GM23248 (cell line): Measurements from ENCODE around the gene BMP8A. TPM values are rescaled to one million over a fixed set of nuclear protein-coding genes. Genes with fewer than 3 reads are reported as not detected.

ENCODE experiments used
- DNase-seq: peaks from one replicate; pipeline ENCODE4 v3.0.0-alpha.2; 2015
- H2AFZ ChIP-seq: fragments of 200-600 bp; sonication (generic); 2 replicates; pipeline ENCODE4 v1.6.1; 2016; ENCODE audit warnings: antibody characterized with exemption
- H3F3A ChIP-seq: fragments of 200-600 bp; sonication (generic); 2 replicates; pipeline ENCODE4 v1.6.1; 2016; ENCODE audit warnings: mild to moderate bottlenecking, antibody characterized with exemption, mixed run types; ENCODE audit not compliant: insufficient read depth
- H3K27ac ChIP-seq: fragments of 200-600 bp; sonication (generic); 2 replicates; pipeline ENCODE4 v1.5.1; 2016; ENCODE audit warnings: mild to moderate bottlenecking
- H3K27me3 ChIP-seq: fragments of 200-600 bp; sonication (generic); replicated peaks from 2 replicates; pipeline ENCODE4 v1.6.1; 2016; ENCODE audit warnings: mild to moderate bottlenecking; ENCODE audit not compliant: insufficient read depth
- H3K36me3 ChIP-seq: fragments of 200-600 bp; sonication (generic); 2 replicates; pipeline ENCODE4 v1.6.1; 2016; ENCODE audit warnings: low read depth, mild to moderate bottlenecking
- H3K4me1 ChIP-seq: fragments of 200-600 bp; sonication (generic); 2 replicates; pipeline ENCODE4 v1.6.1; 2016; ENCODE audit warnings: mild to moderate bottlenecking; ENCODE audit not compliant: insufficient read depth
- H3K4me2 ChIP-seq: fragments of 200-600 bp; sonication (generic); one replicate; pipeline ENCODE4 v1.6.1; 2016; ENCODE audit warnings: mild to moderate bottlenecking; ENCODE audit not compliant: unreplicated experiment
- H3K4me3 ChIP-seq: fragments of 200-600 bp; sonication (generic); 2 replicates; pipeline ENCODE4 v1.5.1; 2016; ENCODE audit warnings: mild to moderate bottlenecking
- H3K79me2 ChIP-seq: fragments of 200-600 bp; sonication (generic); 2 replicates; pipeline ENCODE4 v1.6.1; 2016; ENCODE audit warnings: mild to moderate bottlenecking; ENCODE audit not compliant: insufficient read depth
- H3K9ac ChIP-seq: fragments of 200-600 bp; sonication (generic); 2 replicates; pipeline ENCODE4 v1.6.1; 2016; ENCODE audit warnings: mild to moderate bottlenecking
- H3K9me2 ChIP-seq: fragments of 200-600 bp; sonication (generic); 2 replicates; pipeline ENCODE4 v1.6.1; 2016; ENCODE audit warnings: mixed run types, mild to moderate bottlenecking, moderate library complexity; ENCODE audit not compliant: insufficient read depth
- H3K9me3 ChIP-seq: fragments of 200-600 bp; sonication (generic); one replicate; pipeline ENCODE4 v1.6.1; 2017; ENCODE audit warnings: low read depth
- H4K20me1 ChIP-seq: fragments of 200-600 bp; sonication (generic); 2 replicates; pipeline ENCODE4 v1.6.0; 2016; ENCODE audit not compliant: insufficient read depth
- EZH2 ChIP-seq: fragments of 200-600 bp; sonication (generic); IDR thresholded peaks from 2 replicates; pipeline ENCODE4 v1.6.1; 2018; ENCODE audit warnings: antibody characterized with exemption, mild to moderate bottlenecking; ENCODE audit not compliant: insufficient read depth, poor library complexity, severe bottlenecking
- EZH2phosphoT487 ChIP-seq: fragments of 200-600 bp; sonication (generic); IDR thresholded peaks from 2 replicates; pipeline ENCODE4 v1.6.1; 2018; ENCODE audit warnings: antibody characterized with exemption, moderate library complexity, mild to moderate bottlenecking, low read depth; ENCODE audit not compliant: insufficient read depth
- WGBS, 2 experiments: methylation state at CpG; one replicate each; pipeline ENCODE4 v1.1.6; 2015 to 2017; ENCODE audit warnings: low lambda C conversion rate in 2 of 2, low coverage in 1 of 2; ENCODE audit errors: missing lambda C conversion rate in 2 of 2; 5-methylcytosine and 5-hydroxymethylcytosine counted together
- in situ Hi-C: fragments of 300-500 bp; cut with MboI; formaldehyde crosslinking; loops from 2 replicates; pipeline ENCODE4 v1.15.0; 2020
- polyA plus RNA-seq: library from polyadenylated mRNA; unstranded; fragments of >200 nt; fragmentation: Nextera tagmentation; extraction: Ambion mirVana; gene quantifications from 2 replicates; pipeline ENCODE4 v1.2.1, GENCODE V29; 2016
- total RNA-seq: library from RNA; depleted of rRNA; stranded (reverse); fragments of >200 nt; shearing (Covaris generic); gene quantifications from 2 replicates; pipeline ENCODE4 v1.2.3, GENCODE V29; 2014

BMP8A gene
- total and polyA plus RNA-seq, 2 experiments from 2014 or later, result not detected

GRCh38 chr1:39540504-39541031 lies 49.1 kb downstream of the BMP8A start:
- Histone ChIP-seq H3K4me1 (no peaks in the 10 kb centered on the region), H3K36me3 (no peaks in the 10 kb centered on the region), H3K4me3 (no peak overlapping the region), H3K9me3 (no peaks in the 10 kb centered on the region), H3K9ac (no peak overlapping the region), H3K27ac (no peak overlapping the region), H3F3A (peaks cover 22% of the 10 kb centered on the region; the same call in 1 of the 2 replicates), H3K79me2 (no peaks in the 10 kb centered on the region), H3K27me3 (no peaks in the 10 kb centered on the region), H3K9me2 (no peaks in the 10 kb centered on the region), H3K4me2 (no peak overlapping the region), H4K20me1 (no peaks in the 10 kb centered on the region), H2AFZ (no peak overlapping the region)
- WGBS, 2 experiments, result 87 to 92% methylated on average over 13 of the region's 13 CpGs
- TF ChIP-seq EZH2 (no peak), EZH2phosphoT487 (no peak)
- in situ Hi-C loops, result loop anchor here (25.0 kb wide), 1 partner anchor 453 kb away; no protein-coding TSS in a partner anchor
- DNase-seq, result peak; percentile 29

GRCh38 chr1:39542924-39543323 lies 51.5 kb downstream of the BMP8A start:
- Histone ChIP-seq H3K79me2 (no peaks in the 10 kb centered on the region), H3K27ac (no peak overlapping the region), H3K9me2 (no peaks in the 10 kb centered on the region), H3K4me3 (no peak overlapping the region), H3K9ac (no peak overlapping the region), H3K4me2 (no peak overlapping the region), H3K36me3 (peaks cover 8% of the 10 kb centered on the region), H4K20me1 (no peaks in the 10 kb centered on the region), H2AFZ (no peak overlapping the region), H3K27me3 (no peaks in the 10 kb centered on the region), H3F3A (peaks cover 22% of the 10 kb centered on the region; the same call in 1 of the 2 replicates), H3K9me3 (no peaks in the 10 kb centered on the region), H3K4me1 (no peaks in the 10 kb centered on the region)
- in situ Hi-C loops, result loop anchor here (25.0 kb wide), 1 partner anchor 456 kb away; no protein-coding TSS in a partner anchor
- TF ChIP-seq EZH2phosphoT487 (no peak), EZH2 (no peak)
- 99 to 100% methylated on average over 5 of the region's 5 CpGs for WGBS, 2 experiments
- DNase-seq, result no peak

- H3K27me3 ChIP-seq, result no peaks in the 10 kb centered on the region
- TF ChIP-seq EZH2phosphoT487, result no peak
- TF ChIP-seq EZH2, result no peak
- no peaks in the 10 kb centered on the region for H3K4me1 ChIP-seq
- no peaks in the 10 kb centered on the region for H3K9me3 ChIP-seq
- DNase-seq, result no peak
- H3K79me2 ChIP-seq, result no peaks in the 10 kb centered on the region
- no peak overlapping the region for H3K4me2 ChIP-seq
- H2AFZ ChIP-seq, result no peak overlapping the region
- in situ Hi-C loops, result loop anchor here (25.0 kb wide), 1 partner anchor 457 kb away; no protein-coding TSS in a partner anchor
- peaks cover 22% of the 10 kb centered on the region; the same call in 1 of the 2 replicates for H3F3A ChIP-seq
- H3K9ac ChIP-seq, result no peak overlapping the region
- H3K9me2 ChIP-seq, result no peaks in the 10 kb centered on the region
- H3K36me3 ChIP-seq, result peaks cover 14% of the 10 kb centered on the region
- no peak overlapping the region for H3K27ac ChIP-seq
- no peak overlapping the region for H3K4me3 ChIP-seq
- 84 to 89% methylated on average over 4 of the region's 4 CpGs for WGBS, 2 experiments
- no peaks in the 10 kb centered on the region for H4K20me1 ChIP-seq
Observed at GRCh38 chr1:39544327-39544726, 52.9 kb downstream of the BMP8A start.

- H3K79me2 ChIP-seq, result no peaks in the 10 kb centered on the region
- H3K27me3 ChIP-seq, result no peaks in the 10 kb centered on the region
- no peaks in the 10 kb centered on the region for H3K9me3 ChIP-seq
- H3K4me2 ChIP-seq, result no peak overlapping the region
- H3K27ac ChIP-seq, result no peak overlapping the region
- H4K20me1 ChIP-seq, result no peaks in the 10 kb centered on the region
- in situ Hi-C loops, result loop anchor here (25.0 kb wide), 1 partner anchor 458 kb away; no protein-coding TSS in a partner anchor
- H3K36me3 ChIP-seq, result peaks cover 18% of the 10 kb centered on the region
- no peak overlapping the region for H3K9ac ChIP-seq
- no peaks in the 10 kb centered on the region for H3K9me2 ChIP-seq
- H3K4me3 ChIP-seq, result no peak overlapping the region
- H3F3A ChIP-seq, result peaks cover 14% of the 10 kb centered on the region; the same call in 1 of the 2 replicates
- H2AFZ ChIP-seq, result no peak overlapping the region
- H3K4me1 ChIP-seq, result no peaks in the 10 kb centered on the region
- 95 to 99% methylated on average over 9 of the region's 9 CpGs for WGBS, 2 experiments
- DNase-seq, result no peak
- no peak for TF ChIP-seq EZH2phosphoT487
- TF ChIP-seq EZH2, result no peak
Observed at GRCh38 chr1:39545531-39545930, 54.1 kb downstream of the BMP8A start.
